Muscle layer of duodenum (tissue), 2 donors: ENCODE measurements around the gene GNG3.
A peak's percentile ranks its signal among the peaks of the same experiment; 100 is the strongest.

Experiments used
- H3K27ac ChIP-seq: one replicate; pipeline ENCODE4 v1.7.0; 2013; ENCODE audit warnings: mild to moderate bottlenecking, low read length
- H3K27me3 ChIP-seq: one replicate; pipeline ENCODE4 v1.7.0; 2013; ENCODE audit warnings: low read depth, mild to moderate bottlenecking, control low read depth, low read length
- H3K36me3 ChIP-seq, 2 donors: one replicate each; pipeline ENCODE4 v1.7.0; 2013; ENCODE audit warnings: low read length in 2 of 2, control low read depth in 1 of 2, mild to moderate bottlenecking in 1 of 2; ENCODE audit not compliant: insufficient read depth in 2 of 2, control insufficient read depth in 1 of 2
- H3K4me1 ChIP-seq, 2 donors: one replicate each; pipeline ENCODE4 v1.7.0; 2013; ENCODE audit warnings: low read length in 2 of 2, mild to moderate bottlenecking in 2 of 2, control low read depth in 1 of 2, moderate library complexity in 1 of 2; ENCODE audit not compliant: insufficient read depth in 2 of 2, control insufficient read depth in 1 of 2
- H3K4me3 ChIP-seq, 2 donors: one replicate each; pipeline ENCODE4 v1.7.0; 2013; ENCODE audit warnings: low read length in 2 of 2, low read depth in 1 of 2, mild to moderate bottlenecking in 1 of 2
- H3K9me3 ChIP-seq, 2 donors: one replicate each; pipeline ENCODE4 v1.7.0; 2013; ENCODE audit warnings: low read length in 2 of 2, control low read depth in 1 of 2, mild to moderate bottlenecking in 1 of 2; ENCODE audit not compliant: control insufficient read depth in 1 of 2
- donor health status: healthy.

Gene GNG3

GRCh38 chr11:62709247-62710000 is 1.9 kb downstream of the GNG3 start:
- peaks cover 20 to 27% of the 10 kb centered on the region in 2 donors for H3K36me3 ChIP-seq
- H3K27ac ChIP-seq: peak overlapping the region; percentile 94
- peak overlapping the region; percentile 70 to 76 for H3K4me3 ChIP-seq
- H3K27me3 ChIP-seq: no peaks in the 10 kb centered on the region
- peaks cover 23 to 44% of the 10 kb centered on the region in 2 donors for H3K4me1 ChIP-seq
- no peaks in the 10 kb centered on the region for H3K9me3 ChIP-seq

- H3K4me3 ChIP-seq: peak overlapping the region; percentile 70 to 76
These were observed 2.5 kb downstream of the GNG3 start for GRCh38 chr11:62710001-62710345.

GRCh38 chr11:62712276-62712812 is 4.9 kb downstream of the GNG3 start:
- H3K4me1 ChIP-seq: peaks cover 11 to 24% of the 10 kb centered on the region in 2 donors
- H3K36me3 ChIP-seq: peaks cover 48 to 54% of the 10 kb centered on the region in 2 donors
- H3K4me3 ChIP-seq: no peak overlapping the region
- H3K9me3 ChIP-seq: no peaks in the 10 kb centered on the region
- H3K27me3 ChIP-seq: no peaks in the 10 kb centered on the region
- H3K27ac ChIP-seq: no peak overlapping the region

More at GRCh38 chr11:62710001-62710345, 2.5 kb downstream of the GNG3 start:
- H3K4me1 ChIP-seq: peaks cover 23 to 44% of the 10 kb centered on the region in 2 donors
- no peaks in the 10 kb centered on the region for H3K27me3 ChIP-seq
- H3K9me3 ChIP-seq: no peaks in the 10 kb centered on the region
- peak overlapping the region; percentile 94 for H3K27ac ChIP-seq
- H3K36me3 ChIP-seq: peaks cover 24 to 32% of the 10 kb centered on the region in 2 donors

GRCh38 chr11:62712861-62713260 is 5.4 kb downstream of the GNG3 start:
- peak overlapping the region; percentile 73 for H3K27ac ChIP-seq
- H3K36me3 ChIP-seq: peaks cover 53 to 57% of the 10 kb centered on the region in 2 donors
- peaks cover 11 to 21% of the 10 kb centered on the region in 2 donors for H3K4me1 ChIP-seq

GRCh38 chr11:62713343-62713742 is 5.9 kb downstream of the GNG3 start:
- peaks cover 57 to 61% of the 10 kb centered on the region in 2 donors for H3K36me3 ChIP-seq
- H3K27ac ChIP-seq: peak overlapping the region; percentile 73
- H3K4me3 ChIP-seq: no peak overlapping the region
- no peaks in the 10 kb centered on the region for H3K9me3 ChIP-seq
- peaks cover 11 to 16% of the 10 kb centered on the region in 2 donors for H3K4me1 ChIP-seq
- H3K27me3 ChIP-seq: no peaks in the 10 kb centered on the region

More at GRCh38 chr11:62712861-62713260, 5.4 kb downstream of the GNG3 start:
- H3K27me3 ChIP-seq: no peaks in the 10 kb centered on the region
- no peaks in the 10 kb centered on the region for H3K9me3 ChIP-seq
- H3K4me3 ChIP-seq: no peak overlapping the region

DNA sequence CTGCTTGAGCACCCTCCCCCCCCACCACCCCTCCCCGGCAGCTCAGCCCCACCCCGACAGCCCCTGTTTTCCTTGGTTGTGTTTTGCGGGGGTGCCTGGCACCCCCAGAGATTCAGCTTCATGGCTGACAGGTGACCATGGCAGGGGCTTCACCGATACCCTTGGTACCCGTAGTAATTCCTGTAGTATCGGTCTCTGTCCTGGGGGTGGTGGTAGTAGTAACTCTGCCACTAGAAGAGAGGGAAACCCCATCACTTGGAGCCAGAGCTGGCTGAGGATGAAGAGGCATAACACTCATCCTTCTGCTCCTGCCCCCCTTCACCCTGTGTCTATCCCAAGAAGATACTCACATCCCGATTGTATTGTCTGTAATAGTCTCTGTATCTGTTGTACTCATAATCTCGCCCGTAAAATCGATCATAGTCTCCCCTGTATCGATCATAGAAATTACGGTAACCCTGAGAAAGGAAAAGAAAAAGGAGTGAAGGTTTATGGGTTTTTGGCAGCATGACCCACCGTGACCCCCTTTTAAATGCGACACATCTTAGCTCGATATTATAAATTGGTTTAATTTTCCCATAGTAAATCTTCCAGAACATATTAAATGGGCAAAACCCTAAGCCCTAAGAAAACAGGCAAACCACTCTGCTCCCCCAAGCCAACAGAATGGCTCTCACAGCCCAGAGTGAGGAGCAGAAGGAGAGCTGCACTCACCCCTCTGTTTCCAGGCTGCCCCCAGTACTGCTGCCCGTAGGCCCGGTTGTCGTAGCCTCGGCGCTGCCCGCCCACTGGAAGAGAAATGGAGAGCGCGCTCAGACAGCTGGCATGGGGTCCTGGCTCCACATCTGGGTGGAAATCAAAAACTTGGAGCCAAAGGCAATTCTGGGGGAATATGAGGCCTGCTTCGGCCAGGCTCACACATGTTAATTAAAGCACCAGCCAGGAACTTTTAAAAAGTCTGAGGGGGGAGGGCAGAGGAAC is 8.0 kb downstream of the GNG3 start:
- Histone ChIP-seq H3K27me3 (no peaks in the 10 kb centered on the region), H3K27ac (no peak overlapping the region), H3K9me3 (no peaks in the 10 kb centered on the region), H3K36me3 (peaks cover 71 to 76% of the 10 kb centered on the region in 2 donors), H3K4me3 (no peak overlapping the region), H3K4me1 (peaks cover 1 to 4% of the 10 kb centered on the region in 2 donors)

DNA sequence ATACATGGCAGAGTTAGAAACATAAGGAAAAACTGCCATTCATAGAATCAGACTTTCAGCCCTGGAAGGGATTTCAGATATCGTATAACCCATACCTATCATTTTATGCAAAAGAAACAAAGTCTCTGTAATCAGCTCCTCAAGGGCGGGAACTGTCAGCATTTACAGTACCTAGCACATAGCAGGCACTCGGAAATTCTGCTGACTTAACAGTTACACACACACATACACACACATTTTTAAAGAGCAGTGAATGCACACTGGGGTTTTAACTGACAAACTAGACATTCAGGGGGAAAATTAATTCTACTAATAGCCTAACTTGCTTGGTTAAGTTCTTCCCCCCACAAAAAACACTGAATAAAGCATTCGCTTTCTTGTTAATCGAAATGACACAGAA is 8.7 kb downstream of the GNG3 start:
- H3K36me3 ChIP-seq: peaks cover 71 to 83% of the 10 kb centered on the region in 2 donors
- H3K27me3 ChIP-seq: no peaks in the 10 kb centered on the region
- no peaks in the 10 kb centered on the region for H3K4me1 ChIP-seq
- no peak overlapping the region for H3K4me3 ChIP-seq
- no peaks in the 10 kb centered on the region for H3K9me3 ChIP-seq
- H3K27ac ChIP-seq: no peak overlapping the region

DNA sequence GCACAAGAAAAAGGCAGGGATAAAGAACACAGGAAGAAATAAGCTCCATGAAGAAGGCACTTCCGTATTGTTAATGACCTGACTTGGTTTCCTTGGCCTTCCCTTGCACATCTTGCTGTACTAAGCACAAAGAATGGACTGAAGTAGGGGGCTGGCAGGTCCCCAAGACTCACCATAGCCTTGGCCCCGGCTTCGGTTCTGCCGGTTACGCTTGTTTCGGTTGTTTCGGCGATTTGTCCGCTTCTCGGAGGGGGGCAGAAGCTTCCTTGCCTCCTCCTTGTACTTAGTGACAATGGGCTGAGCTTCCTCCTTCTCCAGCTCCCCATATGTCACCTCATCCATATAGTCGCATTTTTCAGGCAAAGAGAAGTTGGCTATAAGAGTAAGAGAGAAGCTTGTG is 9.3 kb downstream of the GNG3 start:
- Histone ChIP-seq H3K36me3 (peaks cover 74 to 88% of the 10 kb centered on the region in 2 donors), H3K4me3 (no peak overlapping the region), H3K4me1 (no peaks in the 10 kb centered on the region), H3K27me3 (no peaks in the 10 kb centered on the region), H3K27ac (no peak overlapping the region), H3K9me3 (no peaks in the 10 kb centered on the region)

- H3K36me3 ChIP-seq: peaks cover 80 to 84% of the 10 kb centered on the region in 2 donors
- H3K9me3 ChIP-seq: no peaks in the 10 kb centered on the region
- no peak overlapping the region for H3K27ac ChIP-seq
- H3K27me3 ChIP-seq: no peaks in the 10 kb centered on the region
- peaks cover 0 to 11% of the 10 kb centered on the region in 2 donors for H3K4me1 ChIP-seq
- no peak overlapping the region for H3K4me3 ChIP-seq
These were observed 12.0 kb downstream of the GNG3 start for GRCh38 chr11:62719302-62719978.

GRCh38 chr11:62721994-62722393 is 14.5 kb downstream of the GNG3 start:
- no peak overlapping the region for H3K4me3 ChIP-seq
- peaks cover 4 to 29% of the 10 kb centered on the region in 2 donors for H3K4me1 ChIP-seq
- no peak overlapping the region for H3K27ac ChIP-seq
- no peaks in the 10 kb centered on the region for H3K27me3 ChIP-seq
- no peaks in the 10 kb centered on the region for H3K9me3 ChIP-seq
- H3K36me3 ChIP-seq: peaks cover 56 to 59% of the 10 kb centered on the region in 2 donors
